Neuron (in vitro differentiated cells): ENCODE measurements around the gene ZNG1B.
A peak's percentile ranks its signal among the peaks of the same experiment; 100 is the strongest.
"Not testable (repeated sequence)": the region's sequence is repeated elsewhere in the genome, so short reads cannot be mapped to it uniquely, and the experiment has no call there.

Source experiments
- H2AFZ ChIP-seq: one replicate; pipeline ENCODE4 v1.6.1; 2013; ENCODE audit warnings: low read depth, mild to moderate bottlenecking, inconsistent platforms, low read length, moderate library complexity
- H3K27me3 ChIP-seq: one replicate; pipeline ENCODE4 v1.6.1; 2013; ENCODE audit warnings: low read length; ENCODE audit not compliant: insufficient read depth
- H3K36me3 ChIP-seq: one replicate; pipeline ENCODE4 v1.6.1; 2013; ENCODE audit warnings: low read length; ENCODE audit not compliant: insufficient read depth
- H3K4me1 ChIP-seq: one replicate; pipeline ENCODE4 v1.6.1; 2013; ENCODE audit warnings: low read length; ENCODE audit not compliant: insufficient read depth
- H3K4me3 ChIP-seq: 2 replicates; pipeline ENCODE4 v1.5.1; 2013; ENCODE audit warnings: mild to moderate bottlenecking, low read length, moderate library complexity
- H3K9me3 ChIP-seq: one replicate; pipeline ENCODE4 v1.6.1; 2013; ENCODE audit warnings: low read length

The ZNG1B gene

GRCh38 chr2:113515995-113516394 lies 78.5 kb downstream of the ZNG1B start:
- H3K9me3 ChIP-seq, H3K4me3 ChIP-seq, H2AFZ ChIP-seq, H3K36me3 ChIP-seq, H3K27me3 ChIP-seq, H3K4me1 ChIP-seq: not testable (repeated sequence)

- H3K27me3 ChIP-seq, H3K4me1 ChIP-seq, H3K9me3 ChIP-seq, H3K4me3 ChIP-seq, H3K36me3 ChIP-seq, H2AFZ ChIP-seq: not testable (repeated sequence)
Measured at GRCh38 chr2:113517025-113517424, 79.5 kb downstream of the ZNG1B start.

- H3K4me1 ChIP-seq, H3K27me3 ChIP-seq, H2AFZ ChIP-seq, H3K9me3 ChIP-seq, H3K36me3 ChIP-seq, H3K4me3 ChIP-seq: not testable (repeated sequence)
Measured at GRCh38 chr2:113520837-113521236, 83.3 kb downstream of the ZNG1B start.

GRCh38 chr2:113521492-113521891 lies 84.0 kb downstream of the ZNG1B start:
- H3K4me3 ChIP-seq, H3K36me3 ChIP-seq: not testable (repeated sequence)

GRCh38 chr2:113524986-113525385 lies 87.5 kb downstream of the ZNG1B start:
- not testable (repeated sequence) for H2AFZ ChIP-seq, H3K27me3 ChIP-seq, H3K4me1 ChIP-seq, H3K36me3 ChIP-seq, H3K9me3 ChIP-seq, H3K4me3 ChIP-seq

More at GRCh38 chr2:113521492-113521891, 84.0 kb downstream of the ZNG1B start:
- H3K9me3 ChIP-seq, H2AFZ ChIP-seq, H3K4me1 ChIP-seq, H3K27me3 ChIP-seq: not testable (repeated sequence)

GRCh38 chr2:113527350-113528045 lies 90.0 kb downstream of the ZNG1B start:
- not testable (repeated sequence) for H2AFZ ChIP-seq, H3K27me3 ChIP-seq, H3K4me3 ChIP-seq, H3K36me3 ChIP-seq, H3K4me1 ChIP-seq, H3K9me3 ChIP-seq

- H3K4me3 ChIP-seq, H3K4me1 ChIP-seq, H3K36me3 ChIP-seq, H3K27me3 ChIP-seq, H2AFZ ChIP-seq, H3K9me3 ChIP-seq: not testable (repeated sequence)
Measured at GRCh38 chr2:113528126-113528525, 90.6 kb downstream of the ZNG1B start.

- H3K4me3 ChIP-seq, H3K36me3 ChIP-seq, H3K27me3 ChIP-seq, H2AFZ ChIP-seq, H3K9me3 ChIP-seq, H3K4me1 ChIP-seq: not testable (repeated sequence)
Measured at GRCh38 chr2:113528904-113529303, 91.4 kb downstream of the ZNG1B start.

GRCh38 chr2:113532991-113533390 lies 95.5 kb downstream of the ZNG1B start:
- H3K4me1 ChIP-seq, H3K27me3 ChIP-seq, H2AFZ ChIP-seq: not testable (repeated sequence)

GRCh38 chr2:113536573-113536972 lies 99.1 kb downstream of the ZNG1B start:
- not testable (repeated sequence) for H3K9me3 ChIP-seq, H3K4me3 ChIP-seq, H3K36me3 ChIP-seq, H3K27me3 ChIP-seq, H2AFZ ChIP-seq, H3K4me1 ChIP-seq

More at GRCh38 chr2:113532991-113533390, 95.5 kb downstream of the ZNG1B start:
- H3K9me3 ChIP-seq, H3K36me3 ChIP-seq, H3K4me3 ChIP-seq: not testable (repeated sequence)

- not testable (repeated sequence) for H3K27me3 ChIP-seq, H2AFZ ChIP-seq, H3K36me3 ChIP-seq, H3K9me3 ChIP-seq, H3K4me1 ChIP-seq, H3K4me3 ChIP-seq
Measured at GRCh38 chr2:113540834-113541203, 103.3 kb downstream of the ZNG1B start.

- H3K27me3 ChIP-seq, H3K36me3 ChIP-seq, H3K4me1 ChIP-seq, H3K9me3 ChIP-seq: not testable (repeated sequence)
- peak overlapping the region; percentile 87 for H2AFZ ChIP-seq
- peak overlapping the region; percentile 20 for H3K4me3 ChIP-seq
Measured at GRCh38 chr2:113541204-113541975, 103.9 kb downstream of the ZNG1B start.

- not testable (repeated sequence) for H3K27me3 ChIP-seq, H3K36me3 ChIP-seq, H3K4me3 ChIP-seq, H3K9me3 ChIP-seq, H3K4me1 ChIP-seq
- peak overlapping the region; percentile 87 for H2AFZ ChIP-seq
Measured at GRCh38 chr2:113541976-113542485, 104.5 kb downstream of the ZNG1B start.

- H3K4me3 ChIP-seq, H3K4me1 ChIP-seq, H3K9me3 ChIP-seq, H2AFZ ChIP-seq, H3K27me3 ChIP-seq, H3K36me3 ChIP-seq: not testable (repeated sequence)
Measured at GRCh38 chr2:113542529-113542928, 105.0 kb downstream of the ZNG1B start.
